NCI-H69 (cell line): ENCODE results near the gene CC2D2B.

Experiments used
- DNase-seq: peaks from one replicate; lab custom pipeline; 2025; lab: John Stamatoyannopoulos, UW

The CC2D2B gene

DNA sequence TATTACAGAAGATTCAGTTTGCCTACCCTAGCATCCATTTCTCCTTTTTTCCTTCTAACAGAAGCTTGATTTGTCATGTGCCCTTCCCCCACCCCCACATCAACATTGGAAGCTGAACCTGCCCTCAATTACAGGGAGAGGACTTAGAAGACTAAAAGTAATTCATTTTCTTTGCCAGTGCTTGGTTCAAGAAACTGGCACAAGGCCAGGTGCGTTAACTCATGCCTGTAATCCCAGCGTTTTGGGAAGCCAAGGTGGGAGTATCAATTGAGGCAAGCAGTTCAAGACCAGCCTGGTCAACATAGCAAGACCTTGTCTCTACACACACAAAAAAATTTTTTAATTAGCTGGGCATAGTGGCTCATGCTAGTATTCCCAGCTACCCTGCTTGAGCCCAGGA, 168.2 kb downstream of the CC2D2B start:
- DNase-seq = peak; percentile 6

DNA sequence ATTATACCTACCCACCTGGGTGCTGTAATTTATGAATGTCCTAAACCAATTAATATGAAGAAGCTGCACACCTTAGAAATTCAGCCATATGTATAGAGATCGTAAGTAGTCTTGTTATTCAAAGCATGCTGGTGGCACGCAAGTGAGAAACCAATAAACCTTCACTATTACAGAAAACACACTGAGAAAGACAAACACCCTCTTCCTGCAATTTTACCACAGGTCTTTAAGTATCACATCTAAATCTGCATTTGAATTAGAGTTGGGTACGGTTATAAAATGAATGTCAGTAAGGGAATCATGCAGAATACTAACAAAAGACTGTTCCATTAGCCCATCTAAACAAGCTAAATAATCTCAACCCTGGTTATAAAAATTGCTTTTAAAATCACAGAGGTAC, 169.4 kb downstream of the CC2D2B start:
- DNase-seq = no peak

DNA sequence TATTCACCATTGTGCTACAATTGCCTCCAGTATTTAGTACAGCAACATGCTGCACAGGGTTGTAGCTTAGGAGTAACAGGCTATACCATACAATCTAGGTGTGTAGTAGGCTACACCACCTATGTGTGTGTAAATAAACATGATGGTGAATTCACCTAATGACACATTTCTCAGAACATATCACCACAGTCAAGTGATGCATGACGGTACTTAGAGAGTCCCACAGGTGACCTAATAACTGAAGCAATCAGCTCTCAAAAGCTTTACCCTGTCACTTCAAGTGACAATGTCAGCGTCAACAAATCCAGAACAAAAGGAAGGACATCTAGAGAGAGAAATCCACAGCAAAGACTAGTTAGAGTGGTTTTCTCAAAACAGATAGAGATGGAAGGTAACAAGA, 174.4 kb downstream of the CC2D2B start:
- no peak for DNase-seq
